Endothelial cell of umbilical vein (primary cell): ENCODE measurements around the gene MBD3L1. TPM values are rescaled to one million over a fixed set of nuclear protein-coding genes. Genes with fewer than 3 reads are reported as not detected.

Source experiments
- BruUV-seq: library from RNA; stranded (reverse); fragments of 400-500 nt; replicated peaks from 2 replicates; lab custom pipeline; 2021; lab: Mats Ljungman, UMichigan
- CTCF ChIA-PET: fragments of 300-600, 350-600 bp; sonication (Branson Sonifier 250); formaldehyde crosslinking; loops from one replicate; lab custom pipeline; 2021; ENCODE audit warnings: antibody characterized with exemption, inconsistent platforms; lab: Charles Lee
- POLR2A ChIA-PET: fragments of 300-600, 350-600 bp; sonication (Branson Sonifier 250); formaldehyde crosslinking; loops from one replicate; lab custom pipeline; 2021; ENCODE audit warnings: antibody characterized with exemption, inconsistent platforms; lab: Charles Lee
- DNase-seq: peaks from one replicate; pipeline ENCODE4 v3.0.0-alpha.2; 2011; ENCODE audit warnings: low read depth, low spot score
- FAIRE-seq: peaks from 2 replicates; lab custom pipeline; 2011; peaks lifted over from hg19 to GRCh38; lab: Jason Lieb, UNC
- H2AFZ ChIP-seq: 2 replicates; pipeline ENCODE4 v1.6.0; 2012; ENCODE audit warnings: low read depth, low read length, control low read depth, inconsistent platforms
- H3K27ac ChIP-seq: 2 replicates; pipeline ENCODE4 v1.5.1; 2011; ENCODE audit warnings: low read depth, mild to moderate bottlenecking, control low read depth, low read length, moderate library complexity; ENCODE audit not compliant: insufficient read depth
- H3K27me3 ChIP-seq, 2 experiments: 2 replicates each; pipeline versions ENCODE4 v1.6.0 to v1.6.1; 2011; ENCODE audit warnings: low read length in 2 of 2, mixed read lengths in 1 of 2; ENCODE audit not compliant: control insufficient read depth in 2 of 2, insufficient read depth in 2 of 2
- H3K36me3 ChIP-seq, 2 experiments: 2 replicates in 1 of 2; 3 replicates in 1 of 2; pipeline ENCODE4 v1.5.1; 2011; ENCODE audit warnings: low read length in 2 of 2, mild to moderate bottlenecking in 1 of 2, moderate library complexity in 1 of 2; ENCODE audit not compliant: control insufficient read depth in 2 of 2, insufficient read depth in 2 of 2; ENCODE audit errors: extremely low read depth in 1 of 2
- H3K4me1 ChIP-seq: 3 replicates; pipeline ENCODE4 v1.5.1; 2011; ENCODE audit warnings: mild to moderate bottlenecking, low read length; ENCODE audit not compliant: control insufficient read depth, insufficient read depth; ENCODE audit errors: extremely low read depth
- H3K4me2 ChIP-seq: 2 replicates; pipeline ENCODE4 v1.6.1; 2011; ENCODE audit warnings: low read length, control low read depth, mixed read lengths; ENCODE audit not compliant: insufficient read depth
- H3K4me3 ChIP-seq, 3 experiments: fragments of 200-600 bp in 1 of 3; sonication (generic), shearing (Covaris generic) in 1 of 3; replicated peaks in 1 of 3; 2 replicates each; pipeline ENCODE4 v1.5.1; 2011 to 2016; ENCODE audit warnings: control low read depth in 3 of 3, low read length in 3 of 3, mild to moderate bottlenecking in 2 of 3, inconsistent platforms in 1 of 3, low read depth in 1 of 3, moderate library complexity in 1 of 3; ENCODE audit not compliant: insufficient read depth in 1 of 3
- H3K79me2 ChIP-seq: 2 replicates; pipeline ENCODE4 v1.6.0; 2012; ENCODE audit warnings: low read length, inconsistent platforms; ENCODE audit not compliant: control insufficient read depth, insufficient read depth
- H3K9ac ChIP-seq: replicated peaks from 2 replicates; pipeline ENCODE3; 2011; ENCODE audit warnings: low read length, control low read depth; ENCODE audit not compliant: insufficient read depth; ENCODE audit errors: extremely low read depth
- H3K9me1 ChIP-seq: replicated peaks from 3 replicates; pipeline ENCODE4 v1.6.0; 2011; ENCODE audit warnings: mild to moderate bottlenecking, low read length; ENCODE audit not compliant: control insufficient read depth, insufficient read depth; ENCODE audit errors: extremely low read depth
- H3K9me3 ChIP-seq: replicated peaks from 2 replicates; pipeline ENCODE4 v1.5.1; 2012; ENCODE audit warnings: low read length, inconsistent platforms; ENCODE audit not compliant: control insufficient read depth, insufficient read depth
- H4K20me1 ChIP-seq: replicated peaks from 2 replicates; pipeline ENCODE3; 2011; ENCODE audit warnings: mild to moderate bottlenecking, low read length; ENCODE audit not compliant: control insufficient read depth, insufficient read depth; ENCODE audit errors: extremely low read depth
- CTCF ChIP-seq, 2 donors: IDR thresholded peaks; 1 replicate in 1 of 2; 2 replicates in 1 of 2; pipeline ENCODE4 v1.5.1; 2011; ENCODE audit warnings: low read length in 2 of 2, mild to moderate bottlenecking in 2 of 2, moderate library complexity in 2 of 2, control low read depth in 1 of 2, inconsistent platforms in 1 of 2, low read depth in 1 of 2; ENCODE audit not compliant: insufficient read depth in 1 of 2; ENCODE audit errors: extremely low read depth in 1 of 2
- EZH2 ChIP-seq: IDR thresholded peaks from 2 replicates; pipeline ENCODE4 v1.6.1; 2012; ENCODE audit warnings: borderline replicate concordance, low read depth, mild to moderate bottlenecking, moderate library complexity, low read length, inconsistent platforms; ENCODE audit not compliant: severe bottlenecking
- FOS ChIP-seq: IDR thresholded peaks from 2 replicates; pipeline ENCODE4 v1.6.1; 2011; ENCODE audit warnings: mild to moderate bottlenecking, low read length, moderate library complexity, borderline replicate concordance; ENCODE audit not compliant: insufficient read depth
- GATA2 ChIP-seq: IDR thresholded peaks from 2 replicates; pipeline ENCODE4 v1.7.0; 2011; ENCODE audit warnings: low read depth, mild to moderate bottlenecking, moderate library complexity, mixed read lengths, low read length; ENCODE audit not compliant: insufficient read length, insufficient read depth
- JUN ChIP-seq: IDR thresholded peaks from 2 replicates; pipeline ENCODE4 v1.6.1; 2011; ENCODE audit warnings: borderline replicate concordance, low read depth; ENCODE audit not compliant: insufficient read length, insufficient read depth
- MAX ChIP-seq: IDR thresholded peaks from 2 replicates; pipeline ENCODE4 v1.6.1; 2011; ENCODE audit not compliant: insufficient read depth, insufficient read length
- MYC ChIP-seq: IDR thresholded peaks from one replicate; pipeline ENCODE4 v1.6.1; 2011; ENCODE audit warnings: mild to moderate bottlenecking, low read depth, low read length
- POLR2A ChIP-seq: IDR thresholded peaks from 2 replicates; pipeline ENCODE4 v1.6.1; 2012; ENCODE audit warnings: low read depth, mild to moderate bottlenecking, control low read depth, low read length
- POLR2AphosphoS5 ChIP-seq: IDR thresholded peaks from 2 replicates; pipeline ENCODE4 v1.6.1; 2012; ENCODE audit warnings: low read depth, mild to moderate bottlenecking, control low read depth, low read length, moderate library complexity; ENCODE audit not compliant: insufficient read depth
- dilution Hi-C: fragments of 300-500 bp; cut with MboI; formaldehyde crosslinking; loops from one replicate; pipeline ENCODE4 v1.15.0; 2019; ENCODE audit warnings: low sequenced_read_pairs; ENCODE audit not compliant: extremely low pct_ligation_motif_present
- intact Hi-C: fragments of 100-400 bp; cut with micrococcal nuclease; formaldehyde crosslinking; loops from one replicate; pipeline ENCODE4 v1.10.0; 2022
- polyA plus RNA-seq, 4 experiments: library from polyadenylated mRNA; depleted of rRNA in 3 of 4; stranded (reverse) in 3 of 4; unstranded in 1 of 4; fragments of >200 nt; gene quantifications; 2 replicates each; pipeline versions ENCODE4 v1.2.1 to v1.2.3, GENCODE V29; 2011 to 2012; ENCODE audit warnings: missing spikeins in 1 of 4
- total RNA-seq: library from RNA; stranded (reverse); gene quantifications from 2 replicates; pipeline ENCODE4 v1.2.3, GENCODE V29; 2021

Gene MBD3L1
- total and polyA plus RNA-seq, 2 donors (not counting 3 experiments of a cell fraction or from before 2014, with no cell fraction given) = not detected

- intact Hi-C loops = no loop called here
- no peak overlapping the region for H3K4me3 ChIP-seq
- no peak overlapping the region for H3K4me2 ChIP-seq
- H2AFZ ChIP-seq = no peak overlapping the region
- no peak for DNase-seq
- dilution Hi-C loops = no loop called here
- H3K9ac ChIP-seq = no peak overlapping the region
- H4K20me1 ChIP-seq = no peaks in the 10 kb centered on the region
- H3K36me3 ChIP-seq = no peaks in the 10 kb centered on the region
- FAIRE-seq = no peak
- no peak overlapping the region for H3K27ac ChIP-seq
- no TSS peak for BruUV-seq
- H3K9me3 ChIP-seq = no peaks in the 10 kb centered on the region
- ChIA-PET CTCF (no interaction called here), POLR2A (no interaction called here)
- TF ChIP-seq EZH2 (no peak), JUN (no peak), POLR2A (no peak), GATA2 (no peak), MYC (no peak), POLR2AphosphoS5 (no peak), MAX (no peak), CTCF (IDR thresholded peaks at IDR 0.05; ENCODE audit: extremely low read depth in 1 of 2, insufficient read depth in 1 of 2, low read depth in 1 of 2, low read length in 2 of 2) (no peak), FOS (no peak)
- H3K79me2 ChIP-seq = no peaks in the 10 kb centered on the region
- H3K27me3 ChIP-seq = no peaks in the 10 kb centered on the region
- no peaks in the 10 kb centered on the region for H3K4me1 ChIP-seq
- no peaks in the 10 kb centered on the region for H3K9me1 ChIP-seq
Observed at GRCh38 chr19:8846819-8847218, 14.6 kb downstream of the MBD3L1 start.
